ENCODE results near the gene AKIRIN2.
"Not testable (repeated sequence)": the region's sequence is repeated elsewhere in the genome, so short reads cannot be mapped to it uniquely, and the experiment has no call there.

- TF ChIP-seq CTCF, POLR2A, EP300 (IDR thresholded peaks at IDR 0.05): not testable (repeated sequence)
Measured at GRCh38 chr6:87686636-87687205, 15.3 kb downstream of the AKIRIN2 start.
